Loucy (cell line): ENCODE data around the gene TRIM74.
"Not testable (repeated sequence)": the region's sequence is repeated elsewhere in the genome, so short reads cannot be mapped to it uniquely, and the experiment has no call there.

Experiments used
- CTCF ChIP-seq: fragments of 200-600 bp; sonication (generic); conservative IDR thresholded peaks from 2 replicates; pipeline ENCODE4 v1.5.1; 2014; ENCODE audit warnings: mild to moderate bottlenecking, antibody characterized with exemption, low read length
- EZH2phosphoT487 ChIP-seq: fragments of 200-600 bp; IDR thresholded peaks from 2 replicates; pipeline ENCODE4 v1.6.1; 2018; ENCODE audit warnings: antibody characterized with exemption, mild to moderate bottlenecking, moderate library complexity, borderline replicate concordance

DNA sequence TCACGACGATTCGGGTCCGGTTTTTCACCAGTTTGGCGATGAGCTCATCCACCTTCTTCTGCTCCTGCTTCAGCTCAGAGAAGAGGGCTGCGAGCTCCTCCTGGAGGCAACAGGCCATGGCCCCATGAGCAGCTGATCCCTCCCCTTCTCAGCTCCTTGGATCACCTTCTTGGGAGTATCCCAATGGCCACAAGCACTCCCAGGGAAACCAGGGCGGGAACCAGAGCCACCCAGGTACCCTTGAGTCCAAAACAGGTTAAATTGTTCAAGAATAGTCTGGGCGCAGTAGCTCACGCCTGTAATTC lies 8.0 kb downstream of the TRIM74 start:
- not testable (repeated sequence) for TF ChIP-seq CTCF, EZH2phosphoT487
